Ovary (tissue), 3 donors: Measurements from ENCODE around the gene SLC5A5.

Source experiments
- POLR2A ChIP-seq: fragments of 450-650 bp; IDR thresholded peaks from one replicate; pipeline ENCODE4 v1.6.1; 2017; ENCODE audit warnings: antibody characterized with exemption, mild to moderate bottlenecking, moderate library complexity
- TF ChIP-seq, protein P1 (sequence below), 3 donors: fragments of 450-650 bp in 2 of 3; fragments of 200-600 bp in 1 of 3; IDR thresholded peaks; one replicate each; pipeline versions ENCODE4 v1.5.1 to v1.8.0; 2016 to 2022; ENCODE audit warnings: antibody characterized with exemption in 3 of 3, mild to moderate bottlenecking in 1 of 3
- donor health status: DM: no; HTN: no; CAD: no.

DNA sequence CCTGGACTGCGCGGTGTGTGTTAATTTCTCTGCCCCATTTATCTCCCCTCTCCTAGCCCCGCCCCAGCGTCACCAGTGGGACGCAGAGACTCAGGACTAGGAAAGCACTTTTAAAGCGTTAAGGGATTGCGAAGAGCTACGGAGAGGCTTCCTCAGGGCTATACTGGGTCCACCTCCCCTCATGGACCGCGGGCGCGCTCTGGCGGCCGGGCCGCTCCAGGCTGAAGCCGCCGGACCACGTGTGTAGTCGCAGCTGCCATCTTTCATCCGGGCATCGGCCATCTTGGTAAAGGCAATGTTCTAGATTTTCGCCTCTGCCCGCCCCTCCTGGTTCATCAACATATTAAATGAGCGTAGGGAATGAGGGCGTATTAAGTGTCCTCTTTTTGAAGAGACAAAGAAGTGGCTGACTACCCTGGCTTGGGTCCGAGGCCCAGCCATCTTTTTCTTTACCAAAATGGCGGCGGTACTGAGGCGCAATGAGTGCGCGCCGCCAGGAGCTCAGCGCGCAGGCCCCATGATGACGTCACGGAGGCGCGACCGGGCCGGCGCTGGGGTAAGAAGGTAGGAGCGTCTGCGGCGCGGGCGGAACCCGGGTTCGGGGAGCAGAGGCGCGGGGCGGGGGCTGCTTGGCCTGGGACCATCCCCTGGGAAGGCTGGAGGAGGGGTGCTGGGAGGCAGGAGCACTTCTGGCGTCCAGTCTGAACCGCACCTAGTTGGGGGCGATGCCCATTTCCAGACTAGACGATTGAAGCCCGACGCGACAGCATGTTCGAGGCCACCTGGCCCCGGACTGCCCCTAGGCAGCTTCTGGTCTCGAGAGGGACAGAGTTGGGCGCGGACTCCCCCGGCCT lies 61.0 kb downstream of the SLC5A5 start, which contains the start of gene CCDC124:
- TF ChIP-seq, protein P1, sequence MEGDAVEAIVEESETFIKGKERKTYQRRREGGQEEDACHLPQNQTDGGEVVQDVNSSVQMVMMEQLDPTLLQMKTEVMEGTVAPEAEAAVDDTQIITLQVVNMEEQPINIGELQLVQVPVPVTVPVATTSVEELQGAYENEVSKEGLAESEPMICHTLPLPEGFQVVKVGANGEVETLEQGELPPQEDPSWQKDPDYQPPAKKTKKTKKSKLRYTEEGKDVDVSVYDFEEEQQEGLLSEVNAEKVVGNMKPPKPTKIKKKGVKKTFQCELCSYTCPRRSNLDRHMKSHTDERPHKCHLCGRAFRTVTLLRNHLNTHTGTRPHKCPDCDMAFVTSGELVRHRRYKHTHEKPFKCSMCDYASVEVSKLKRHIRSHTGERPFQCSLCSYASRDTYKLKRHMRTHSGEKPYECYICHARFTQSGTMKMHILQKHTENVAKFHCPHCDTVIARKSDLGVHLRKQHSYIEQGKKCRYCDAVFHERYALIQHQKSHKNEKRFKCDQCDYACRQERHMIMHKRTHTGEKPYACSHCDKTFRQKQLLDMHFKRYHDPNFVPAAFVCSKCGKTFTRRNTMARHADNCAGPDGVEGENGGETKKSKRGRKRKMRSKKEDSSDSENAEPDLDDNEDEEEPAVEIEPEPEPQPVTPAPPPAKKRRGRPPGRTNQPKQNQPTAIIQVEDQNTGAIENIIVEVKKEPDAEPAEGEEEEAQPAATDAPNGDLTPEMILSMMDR (IDR thresholded peaks at IDR 0.05), result peak; percentile 61 to 74 (median 71)
- TF ChIP-seq POLR2A, result peak; percentile 80
